ENCODE data around the gene ARRB2. TPM values are rescaled to one million over a fixed set of nuclear protein-coding genes. Genes with fewer than 3 reads are reported as not detected.

The ARRB2 gene
- total RNA-seq, 1 donor = 201 TPM

DNA sequence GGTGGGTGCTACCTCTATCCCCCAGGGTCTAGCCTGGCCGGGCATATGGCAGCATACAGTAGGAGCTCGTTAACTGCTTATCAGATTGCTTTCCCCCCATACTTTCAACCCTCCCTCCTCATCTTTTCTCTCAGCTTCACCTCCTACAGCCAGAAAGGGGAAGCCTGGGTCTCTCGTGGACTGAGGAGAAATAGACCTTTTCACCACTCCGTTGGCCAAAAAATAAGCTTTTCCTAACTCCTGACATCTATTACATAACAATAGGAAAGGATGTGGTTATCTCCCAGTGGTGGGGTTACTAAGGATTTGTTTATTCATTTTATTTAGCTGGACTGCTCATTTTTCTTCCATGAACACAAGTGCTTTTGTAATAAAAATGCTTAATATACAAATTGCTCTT lies 38.3 kb downstream of the ARRB2 start:
- peaks cover 16% of the 10 kb centered on the region for H3K27me3 ChIP-seq (ENCODE audit: insufficient read depth, low read length)
- no peak overlapping the region for H3K4me3 ChIP-seq (ENCODE audit: low read length)
- H3K4me1 ChIP-seq (ENCODE audit: insufficient read depth, low read length) = peaks cover 29% of the 10 kb centered on the region
- no peaks in the 10 kb centered on the region for H3K9me3 ChIP-seq (ENCODE audit: low read depth, low read length)

DNA sequence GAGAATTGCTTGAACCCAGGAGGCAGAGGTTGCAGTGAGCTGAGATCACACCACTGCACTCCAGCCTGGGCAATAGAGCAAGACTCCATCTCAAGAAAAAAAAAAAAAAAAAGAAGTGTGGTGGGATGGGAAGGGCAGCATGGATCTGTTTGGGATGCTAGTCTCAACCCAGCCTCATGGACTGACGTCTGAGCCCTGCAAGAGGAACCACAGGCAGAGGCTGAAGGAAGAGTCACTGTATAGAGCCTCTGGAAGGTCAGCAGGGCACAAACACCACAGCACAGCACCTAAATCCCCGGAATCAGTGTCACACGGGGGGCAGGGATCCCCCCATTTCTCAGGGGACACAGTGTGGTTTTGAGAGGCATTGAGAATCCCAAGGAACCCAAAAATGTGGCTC lies 40.2 kb downstream of the ARRB2 start:
- no peaks in the 10 kb centered on the region for H3K9me3 ChIP-seq (ENCODE audit: low read depth, low read length)
- peaks cover 24% of the 10 kb centered on the region for H3K4me1 ChIP-seq (ENCODE audit: insufficient read depth, low read length)
- no peak overlapping the region for H3K4me3 ChIP-seq (ENCODE audit: low read length)
- peaks cover 10% of the 10 kb centered on the region for H3K27me3 ChIP-seq (ENCODE audit: insufficient read depth, low read length)

DNA sequence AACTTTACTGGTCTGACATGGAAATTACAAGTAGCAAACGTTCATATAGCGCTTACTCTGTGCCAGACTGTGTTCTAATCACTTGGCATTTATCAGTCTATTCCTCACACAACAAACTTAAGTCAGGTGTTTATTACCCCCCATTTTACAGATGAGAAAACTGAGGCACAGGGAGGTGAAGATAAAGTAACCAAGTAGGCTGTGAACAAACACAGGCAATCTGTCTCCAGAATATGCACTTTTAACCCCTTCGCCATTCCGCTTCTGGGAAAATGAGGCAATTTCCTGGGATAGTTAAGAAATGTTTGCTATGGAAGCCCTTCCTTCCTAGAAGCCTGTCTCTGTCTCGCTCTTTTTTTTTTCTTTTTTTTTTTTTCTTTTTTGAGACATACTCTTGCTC lies 41.5 kb downstream of the ARRB2 start:
- peaks cover 10% of the 10 kb centered on the region for H3K27me3 ChIP-seq (ENCODE audit: insufficient read depth, low read length)
- no peak overlapping the region for H3K4me3 ChIP-seq (ENCODE audit: low read length)
- H3K9me3 ChIP-seq (ENCODE audit: low read depth, low read length) = no peaks in the 10 kb centered on the region
- H3K4me1 ChIP-seq (ENCODE audit: insufficient read depth, low read length) = peaks cover 24% of the 10 kb centered on the region

DNA sequence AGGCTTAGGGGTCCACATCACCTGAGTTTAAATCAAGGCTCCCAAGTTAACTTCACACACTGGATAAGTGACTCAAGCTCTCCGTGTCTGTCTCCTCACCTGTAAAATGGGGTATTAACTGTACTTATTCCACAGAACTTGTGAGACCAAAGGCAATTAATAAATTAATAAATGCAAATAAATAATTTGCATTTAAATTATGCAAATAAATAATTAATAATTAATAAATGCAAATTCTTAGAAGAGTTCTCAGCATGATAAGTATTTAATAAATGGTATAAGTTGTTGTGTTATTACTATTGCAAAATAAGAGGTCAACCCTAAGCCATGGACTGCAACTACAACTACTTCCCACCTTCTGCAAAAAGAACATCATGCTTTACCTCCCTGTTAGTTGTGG lies 43.0 kb downstream of the ARRB2 start:
- Histone ChIP-seq H3K4me3 (ENCODE audit: low read length) (no peak overlapping the region), H3K9me3 (ENCODE audit: low read depth, low read length) (no peaks in the 10 kb centered on the region), H3K27me3 (ENCODE audit: insufficient read depth, low read length) (peaks cover 11% of the 10 kb centered on the region), H3K4me1 (ENCODE audit: insufficient read depth, low read length) (peaks cover 10% of the 10 kb centered on the region)

DNA sequence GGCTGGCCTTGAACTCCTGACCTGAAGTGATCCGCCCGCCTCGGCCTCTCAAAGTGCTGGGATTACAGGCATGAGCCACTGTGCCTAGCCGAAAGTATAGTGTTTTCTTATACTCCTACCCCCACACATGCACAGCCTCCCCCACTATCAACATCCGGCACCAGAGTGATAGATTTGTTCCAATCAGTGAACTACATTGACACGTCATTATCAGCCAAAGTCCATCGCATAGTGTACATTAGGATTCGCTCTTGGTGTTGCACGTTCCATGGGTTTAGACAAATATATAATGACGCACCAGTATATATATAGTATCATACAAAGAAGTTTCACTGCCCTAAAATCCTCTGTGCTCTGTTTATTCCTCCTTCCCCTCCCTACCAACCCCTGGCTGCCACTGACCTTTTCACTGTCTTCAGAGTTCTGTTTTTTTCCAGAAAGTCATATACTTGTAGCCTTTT lies 49.4 kb downstream of the ARRB2 start:
- Histone ChIP-seq H3K4me3 (ENCODE audit: low read length) (no peak overlapping the region), H3K27me3 (ENCODE audit: insufficient read depth, low read length) (peaks cover 5% of the 10 kb centered on the region), H3K4me1 (ENCODE audit: insufficient read depth, low read length) (peaks cover 15% of the 10 kb centered on the region), H3K9me3 (ENCODE audit: low read depth, low read length) (no peaks in the 10 kb centered on the region)

DNA sequence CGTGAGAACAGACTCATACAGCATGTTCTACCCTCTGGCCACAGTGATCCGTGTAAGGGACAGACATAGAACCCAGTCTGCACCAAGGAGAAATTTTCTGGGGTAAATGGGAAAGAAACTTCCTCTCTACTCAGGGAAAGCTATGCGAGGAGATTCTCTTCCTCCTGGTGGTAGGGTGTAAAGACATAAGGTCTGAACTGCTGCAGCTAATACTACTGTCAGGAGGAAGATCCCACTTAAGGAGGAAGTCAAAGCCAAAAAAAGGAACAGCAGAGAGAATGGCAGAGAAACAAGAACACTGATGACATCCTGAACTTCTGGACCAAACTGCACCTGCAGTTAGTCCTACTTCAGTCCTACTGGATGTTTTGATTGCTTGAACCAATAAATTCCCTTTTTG lies 54.2 kb downstream of the ARRB2 start:
- Histone ChIP-seq H3K9me3 (ENCODE audit: low read depth, low read length) (no peaks in the 10 kb centered on the region), H3K4me3 (ENCODE audit: low read length) (no peak overlapping the region), H3K4me1 (ENCODE audit: insufficient read depth, low read length) (peaks cover 52% of the 10 kb centered on the region), H3K27me3 (ENCODE audit: insufficient read depth, low read length) (peaks cover 3% of the 10 kb centered on the region)

DNA sequence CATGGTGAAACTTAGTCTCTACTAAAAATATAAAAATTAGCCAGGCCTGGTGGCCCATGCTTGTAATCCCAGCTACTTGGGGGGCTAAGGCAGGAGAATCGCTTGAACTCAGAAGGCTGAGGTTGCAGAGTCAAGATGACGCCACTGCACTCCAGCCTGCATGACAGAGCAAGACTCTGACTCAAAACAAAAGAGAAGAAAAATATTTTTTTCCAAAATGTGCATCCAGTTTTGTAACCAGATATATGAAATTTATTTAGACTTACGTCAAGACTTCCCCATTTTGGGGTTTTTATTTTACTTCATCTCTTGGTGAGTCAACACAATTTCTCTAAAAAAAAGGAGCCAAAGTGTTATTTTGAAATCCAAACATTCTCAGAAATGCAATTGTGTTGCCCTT lies 55.8 kb downstream of the ARRB2 start:
- Histone ChIP-seq H3K4me3 (ENCODE audit: low read length) (no peak overlapping the region), H3K4me1 (ENCODE audit: insufficient read depth, low read length) (peaks cover 65% of the 10 kb centered on the region), H3K27me3 (ENCODE audit: insufficient read depth, low read length) (no peaks in the 10 kb centered on the region), H3K9me3 (ENCODE audit: low read depth, low read length) (no peaks in the 10 kb centered on the region)

DNA sequence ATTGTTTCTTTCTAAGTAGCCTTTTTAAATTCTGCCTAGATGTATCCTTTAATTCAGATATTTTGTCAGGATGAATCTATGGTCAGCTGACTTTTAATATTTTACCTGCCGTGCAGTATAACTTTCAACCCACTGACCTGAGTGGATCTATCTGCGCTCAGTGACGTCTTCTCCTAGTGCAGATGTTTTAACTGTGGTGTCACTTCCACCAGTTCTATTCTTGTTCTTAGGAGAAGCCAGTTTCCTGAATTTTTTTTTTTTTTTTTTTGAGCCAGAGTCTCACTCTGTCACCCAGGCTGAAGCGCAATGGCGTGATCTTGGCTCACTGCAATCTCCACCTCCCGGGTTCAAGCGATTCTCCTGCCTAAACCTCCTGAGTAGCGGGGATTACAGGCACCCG lies 56.3 kb downstream of the ARRB2 start:
- Histone ChIP-seq H3K27me3 (ENCODE audit: insufficient read depth, low read length) (no peaks in the 10 kb centered on the region), H3K9me3 (ENCODE audit: low read depth, low read length) (no peaks in the 10 kb centered on the region), H3K4me1 (ENCODE audit: insufficient read depth, low read length) (peaks cover 70% of the 10 kb centered on the region), H3K4me3 (ENCODE audit: low read length) (no peak overlapping the region)

DNA sequence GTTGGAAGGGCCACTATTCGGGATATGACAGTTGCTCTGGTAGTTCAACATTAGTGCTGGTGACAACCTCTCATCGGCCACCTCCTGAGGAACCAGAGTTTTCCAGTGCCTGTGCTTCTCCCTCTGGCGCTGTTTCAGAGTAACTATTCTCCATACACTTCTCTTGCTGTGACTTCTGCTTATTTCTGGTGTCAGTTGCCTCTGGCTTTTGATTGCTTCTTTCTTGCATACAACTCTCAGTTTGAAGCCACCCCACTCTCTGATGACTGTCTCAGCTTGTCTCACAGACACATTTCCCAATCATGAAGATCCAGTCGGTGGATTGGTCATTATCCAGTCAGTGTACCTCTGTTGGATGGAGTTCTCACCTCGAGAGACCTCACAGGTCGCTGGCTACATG lies 57.9 kb downstream of the ARRB2 start:
- Histone ChIP-seq H3K9me3 (ENCODE audit: low read depth, low read length) (no peaks in the 10 kb centered on the region), H3K4me3 (ENCODE audit: low read length) (no peak overlapping the region), H3K4me1 (ENCODE audit: insufficient read depth, low read length) (peaks cover 72% of the 10 kb centered on the region), H3K27me3 (ENCODE audit: insufficient read depth, low read length) (no peaks in the 10 kb centered on the region)

DNA sequence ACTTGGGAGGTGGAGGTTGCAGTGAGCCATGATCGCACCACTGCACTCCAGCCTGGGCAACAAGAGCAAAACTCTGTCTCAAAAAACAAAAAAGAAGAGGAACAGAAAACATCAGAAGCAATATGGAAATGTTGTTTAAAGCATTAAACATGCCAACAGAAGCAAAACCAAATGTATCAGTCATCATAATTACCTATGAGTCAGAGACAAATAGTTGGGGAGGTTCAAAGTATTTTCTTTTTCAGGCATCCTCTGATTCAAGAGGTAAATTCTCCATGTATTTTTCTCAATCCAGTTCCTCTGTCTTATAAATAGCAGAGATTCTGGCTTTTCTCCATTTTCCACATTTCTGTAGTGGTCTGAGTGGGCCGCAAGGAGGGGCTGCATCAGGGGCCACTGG lies 59.2 kb downstream of the ARRB2 start:
- Histone ChIP-seq H3K4me3 (ENCODE audit: low read length) (no peak overlapping the region), H3K9me3 (ENCODE audit: low read depth, low read length) (no peaks in the 10 kb centered on the region), H3K27me3 (ENCODE audit: insufficient read depth, low read length) (no peaks in the 10 kb centered on the region), H3K4me1 (ENCODE audit: insufficient read depth, low read length) (peaks cover 59% of the 10 kb centered on the region)

Other genes starting within 250 kb of the ARRB2 start
- 0.10 TPM for gene SPNS2, start 211.8 kb upstream of the ARRB2 start, total RNA-seq
- 24.6 TPM for gene MYBBP1A, start 155.2 kb upstream of the ARRB2 start, total RNA-seq
- not detected for gene GGT6, start 150.1 kb upstream of the ARRB2 start, total RNA-seq
- gene SMTNL2, start 126.1 kb upstream of the ARRB2 start, total RNA-seq = not detected
- gene ALOX15, start 69.0 kb upstream of the ARRB2 start, total RNA-seq = not detected
- 16.3 TPM for gene PELP1, start 6.5 kb upstream of the ARRB2 start, total RNA-seq
- 4.8 TPM for gene MED11, start 20.8 kb downstream of the ARRB2 start, total RNA-seq
- gene ZMYND15, start 29.2 kb downstream of the ARRB2 start, total RNA-seq = 1.3 TPM
- gene CXCL16, start 29.3 kb downstream of the ARRB2 start, total RNA-seq = 32.6 TPM
- not detected for gene TM4SF5, start 61.3 kb downstream of the ARRB2 start, total RNA-seq
- gene VMO1, start 75.7 kb downstream of the ARRB2 start, total RNA-seq = not detected
- gene GLTPD2, start 78.3 kb downstream of the ARRB2 start, total RNA-seq = not detected
- gene PSMB6, start 85.5 kb downstream of the ARRB2 start, total RNA-seq = 41.5 TPM
- gene PLD2, start 96.5 kb downstream of the ARRB2 start, total RNA-seq = 7.9 TPM
- 68.8 TPM for gene MINK1, start 122.7 kb downstream of the ARRB2 start, total RNA-seq
- gene C17orf107, start 188.9 kb downstream of the ARRB2 start, total RNA-seq = 26.4 TPM
- gene CHRNE, start 192.5 kb downstream of the ARRB2 start, total RNA-seq = 2.2 TPM
- 4.2 TPM for gene GP1BA, start 221.6 kb downstream of the ARRB2 start, total RNA-seq
- gene SLC25A11, start 229.4 kb downstream of the ARRB2 start, total RNA-seq = 17.1 TPM
- gene RNF167, start 229.6 kb downstream of the ARRB2 start, total RNA-seq = 19.3 TPM
- 414 TPM for gene PFN1, start 237.9 kb downstream of the ARRB2 start, total RNA-seq
- 3.9 TPM for gene ENO3, start 240.5 kb downstream of the ARRB2 start, total RNA-seq